Gastroesophageal sphincter (tissue), 4 donors: ENCODE data around the gene NCOA5. TPM values are rescaled to one million over a fixed set of nuclear protein-coding genes. Genes with fewer than 3 reads are reported as not detected.

ENCODE experiments used
- ATAC-seq: fragments of 150-250 bp; one replicate; pipeline ENCODE4 v1.9.1; 2016; ENCODE audit warnings: mild to moderate bottlenecking, moderate library complexity
- H3K27ac ChIP-seq, 4 donors: fragments of 200-600 bp; sonication (generic) in 3 of 4; 1 replicate in 3 of 4; 2 replicates in 1 of 4; pipeline ENCODE4 v1.5.1; 2016 to 2019
- H3K27me3 ChIP-seq: fragments of 200-600 bp; sonication (generic); one replicate; pipeline ENCODE4 v1.5.1; 2019
- H3K36me3 ChIP-seq, 2 donors: fragments of 200-600 bp; sonication (generic); one replicate each; pipeline ENCODE4 v1.5.1; 2019; ENCODE audit warnings: control low read depth in 1 of 2
- H3K4me1 ChIP-seq, 3 donors: fragments of 200-600 bp; sonication (generic); 1 replicate in 2 of 3; 2 replicates in 1 of 3; pipeline ENCODE4 v1.5.1; 2016 to 2019; ENCODE audit warnings: control low read depth in 2 of 3
- H3K4me3 ChIP-seq, 2 donors: fragments of 200-600 bp; sonication (generic); one replicate each; pipeline ENCODE4 v1.5.1; 2019; ENCODE audit warnings: mild to moderate bottlenecking in 1 of 2, moderate library complexity in 1 of 2
- H3K9me3 ChIP-seq, 3 donors: fragments of 200-600 bp; sonication (generic); one replicate each; pipeline ENCODE4 v1.5.1; 2017 to 2019; ENCODE audit warnings: control low read depth in 2 of 3
- EP300 ChIP-seq: sonication (generic); formaldehyde crosslinking; IDR thresholded peaks from one replicate; pipeline ENCODE4 v1.6.1; 2017; ENCODE audit warnings: antibody characterized with exemption, mild to moderate bottlenecking
- POLR2A ChIP-seq, 2 donors: fragments of 450-650 bp; IDR thresholded peaks; one replicate each; pipeline ENCODE4 v1.6.1; 2017; ENCODE audit warnings: antibody characterized with exemption in 2 of 2, mild to moderate bottlenecking in 2 of 2, moderate library complexity in 1 of 2
- POLR2AphosphoS5 ChIP-seq: sonication (generic); formaldehyde crosslinking; IDR thresholded peaks from one replicate; pipeline ENCODE4 v1.6.1; 2017; ENCODE audit warnings: antibody characterized with exemption
- WGBS, 2 donors: methylation state at CpG; one replicate each; pipeline ENCODE4 v1.1.5; 2018; ENCODE audit warnings: low coverage in 1 of 2; 5-methylcytosine and 5-hydroxymethylcytosine counted together
- total RNA-seq, 4 donors: library from RNA; depleted of rRNA; stranded (reverse); fragments of >200 nt; gene quantifications; one replicate each; pipeline ENCODE4 v1.1.0, GENCODE V29; 2016
- TF ChIP-seq, protein P1 (sequence below), 4 experiments: fragments of 200-600 bp in 2 of 4; fragments of 450-650 bp in 2 of 4; sonication (generic) in 1 of 4; IDR thresholded peaks; one replicate each; pipeline ENCODE4 v1.5.1; 2017 to 2019; ENCODE audit warnings: antibody characterized with exemption in 4 of 4, mild to moderate bottlenecking in 2 of 4, moderate library complexity in 2 of 4

Gene NCOA5
- total RNA-seq, 4 donors from 2014 or later: 26.3 to 39.8 (median 30.8) TPM

DNA sequence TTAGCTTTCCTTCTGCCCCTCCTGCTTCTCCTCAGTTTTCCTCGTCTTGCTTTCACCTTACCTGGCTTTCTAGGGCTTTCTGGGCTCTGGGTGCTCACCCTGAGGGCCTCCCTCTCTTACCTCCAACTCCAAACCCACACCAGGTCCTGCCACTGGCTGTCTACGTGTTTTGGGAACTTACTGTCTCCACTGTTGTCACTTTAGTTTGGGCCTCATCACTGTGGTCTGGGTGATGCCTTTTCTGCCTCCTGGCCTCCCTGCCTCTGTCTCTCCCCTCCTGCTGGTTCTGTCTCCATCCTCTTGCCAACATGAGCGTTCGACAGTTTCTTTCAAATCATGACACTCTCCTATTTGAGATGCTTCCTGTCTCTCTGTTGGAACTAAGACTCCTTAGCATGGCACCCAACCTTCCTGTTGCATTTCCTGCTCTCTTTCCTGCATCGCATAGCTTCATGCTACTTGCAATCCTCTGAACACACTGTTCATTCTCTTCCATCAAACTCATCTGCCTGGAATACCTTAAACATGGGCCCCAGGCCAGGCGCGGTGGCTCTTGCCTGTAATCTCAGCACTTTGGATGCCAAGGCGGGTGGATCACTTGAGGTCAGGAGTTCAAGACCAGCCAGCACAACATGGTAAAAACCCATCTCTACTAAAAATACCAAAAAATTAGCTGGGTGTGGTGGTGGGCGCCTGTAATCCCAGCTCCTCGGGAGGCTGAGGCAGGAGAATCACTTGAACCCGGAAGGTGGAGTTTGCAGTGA, 33.9 kb upstream of the NCOA5 start:
- Histone ChIP-seq H3K36me3 (peaks cover 0 to 53% of the 10 kb centered on the region in 2 donors), H3K27ac (no peak overlapping the region), H3K27me3 (peaks cover 3% of the 10 kb centered on the region), H3K9me3 (no peaks in the 10 kb centered on the region), H3K4me1 (peaks cover 0 to 35% (median 13%) of the 10 kb centered on the region in 3 donors), H3K4me3 (no peak overlapping the region)
- ATAC-seq: no peak
- no peak for TF ChIP-seq POLR2AphosphoS5
- TF ChIP-seq, protein P1, sequence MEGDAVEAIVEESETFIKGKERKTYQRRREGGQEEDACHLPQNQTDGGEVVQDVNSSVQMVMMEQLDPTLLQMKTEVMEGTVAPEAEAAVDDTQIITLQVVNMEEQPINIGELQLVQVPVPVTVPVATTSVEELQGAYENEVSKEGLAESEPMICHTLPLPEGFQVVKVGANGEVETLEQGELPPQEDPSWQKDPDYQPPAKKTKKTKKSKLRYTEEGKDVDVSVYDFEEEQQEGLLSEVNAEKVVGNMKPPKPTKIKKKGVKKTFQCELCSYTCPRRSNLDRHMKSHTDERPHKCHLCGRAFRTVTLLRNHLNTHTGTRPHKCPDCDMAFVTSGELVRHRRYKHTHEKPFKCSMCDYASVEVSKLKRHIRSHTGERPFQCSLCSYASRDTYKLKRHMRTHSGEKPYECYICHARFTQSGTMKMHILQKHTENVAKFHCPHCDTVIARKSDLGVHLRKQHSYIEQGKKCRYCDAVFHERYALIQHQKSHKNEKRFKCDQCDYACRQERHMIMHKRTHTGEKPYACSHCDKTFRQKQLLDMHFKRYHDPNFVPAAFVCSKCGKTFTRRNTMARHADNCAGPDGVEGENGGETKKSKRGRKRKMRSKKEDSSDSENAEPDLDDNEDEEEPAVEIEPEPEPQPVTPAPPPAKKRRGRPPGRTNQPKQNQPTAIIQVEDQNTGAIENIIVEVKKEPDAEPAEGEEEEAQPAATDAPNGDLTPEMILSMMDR (IDR thresholded peaks at IDR 0.05): no peak
- WGBS, 2 donors: 80% methylated on average over 1 to 10 of the region's 11 CpGs

DNA sequence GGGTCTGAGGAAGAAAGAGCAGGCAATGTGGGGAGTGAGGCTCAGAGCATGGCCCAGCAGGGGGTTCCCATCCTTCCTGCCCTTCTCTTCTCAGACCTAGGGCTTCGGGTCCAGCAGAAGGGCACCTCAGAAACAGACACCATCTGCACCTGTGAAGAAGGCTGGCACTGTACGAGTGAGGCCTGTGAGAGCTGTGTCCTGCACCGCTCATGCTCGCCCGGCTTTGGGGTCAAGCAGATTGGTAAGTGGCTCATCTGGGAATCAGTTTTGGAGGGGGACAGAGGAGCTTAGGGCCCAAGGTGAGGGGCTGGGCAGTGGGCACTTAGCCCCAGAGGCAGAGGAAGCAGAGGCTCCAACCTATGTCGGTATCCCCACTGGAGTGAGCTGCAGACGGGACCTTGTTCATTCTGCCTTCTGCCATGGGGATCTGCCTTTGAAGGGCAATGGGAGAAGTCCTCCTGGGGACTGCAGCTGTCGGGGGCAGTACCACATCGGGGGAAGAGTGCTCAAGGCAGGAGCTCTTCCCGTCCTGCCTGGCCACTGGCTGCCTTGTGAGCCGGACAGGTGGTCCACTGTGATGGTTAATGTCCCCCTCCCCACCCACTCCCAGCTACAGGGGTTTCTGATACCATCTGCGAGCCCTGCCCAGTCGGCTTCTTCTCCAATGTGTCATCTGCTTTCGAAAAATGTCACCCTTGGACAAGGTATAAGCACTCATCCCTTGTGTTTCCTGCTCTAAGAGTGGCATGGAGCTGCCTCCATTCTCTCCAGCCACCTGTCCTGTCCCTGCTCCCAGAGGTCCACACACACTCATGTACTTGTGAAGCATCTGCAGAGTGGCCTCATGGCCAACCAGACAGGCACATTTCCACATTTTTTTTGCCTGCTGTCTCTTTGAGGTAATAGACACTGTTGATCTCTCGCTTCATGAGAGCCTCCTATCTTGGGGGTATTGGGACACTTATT, 33.0 kb upstream of the NCOA5 start:
- no peak overlapping the region for H3K27ac ChIP-seq
- 69 to 83% methylated on average over 1 to 8 of the region's 15 CpGs for WGBS, 2 donors
- peaks cover 0 to 44% (median 13%) of the 10 kb centered on the region in 3 donors for H3K4me1 ChIP-seq
- H3K36me3 ChIP-seq: peaks cover 0 to 53% of the 10 kb centered on the region in 2 donors
- TF ChIP-seq POLR2A (IDR thresholded peaks at IDR 0.05) (no peak), POLR2AphosphoS5 (no peak), EP300 (no peak)
- TF ChIP-seq, protein P1 (IDR thresholded peaks at IDR 0.05): no peak
- no peaks in the 10 kb centered on the region for H3K27me3 ChIP-seq
- H3K9me3 ChIP-seq: no peaks in the 10 kb centered on the region
- no peak overlapping the region for H3K4me3 ChIP-seq
- ATAC-seq: no peak

DNA sequence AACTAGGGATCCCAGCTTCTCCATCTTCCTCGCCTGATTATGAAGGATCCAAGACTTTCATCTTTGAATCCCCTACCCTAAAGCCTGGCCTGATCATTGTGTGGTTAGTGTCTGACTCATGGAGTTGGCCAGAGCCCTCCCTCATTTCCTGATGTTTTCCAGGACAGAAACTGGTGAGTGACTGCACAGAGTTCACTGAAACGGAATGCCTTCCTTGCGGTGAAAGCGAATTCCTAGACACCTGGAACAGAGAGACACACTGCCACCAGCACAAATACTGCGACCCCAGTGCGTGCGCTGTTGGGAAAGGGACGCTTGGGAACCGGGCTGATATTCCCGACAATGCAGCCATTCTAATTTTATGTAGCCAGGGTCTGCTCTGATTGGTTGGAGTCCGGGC, 32.3 kb upstream of the NCOA5 start:
- 41% methylated on average over 4 of the region's 11 CpGs; no CpG with 5 or more reads in 1 of the 2 donors for whole genome bisulfite sequencing, 2 donors
- peaks cover 0 to 47% of the 10 kb centered on the region in 2 donors for H3K36me3 ChIP-seq
- TF ChIP-seq POLR2A (IDR thresholded peaks at IDR 0.05): no peak
- TF ChIP-seq POLR2AphosphoS5: no peak
- TF ChIP-seq EP300: no peak
- TF ChIP-seq, protein P1 (IDR thresholded peaks at IDR 0.05): no peak
- peak overlapping the region in 2 of 4 donors; percentile 12 to 20 for H3K27ac ChIP-seq
- no peaks in the 10 kb centered on the region for H3K27me3 ChIP-seq
- peaks cover 0 to 51% (median 16%) of the 10 kb centered on the region in 3 donors for H3K4me1 ChIP-seq
- H3K4me3 ChIP-seq: no peak overlapping the region
- H3K9me3 ChIP-seq: no peaks in the 10 kb centered on the region
- ATAC-seq: no peak

DNA sequence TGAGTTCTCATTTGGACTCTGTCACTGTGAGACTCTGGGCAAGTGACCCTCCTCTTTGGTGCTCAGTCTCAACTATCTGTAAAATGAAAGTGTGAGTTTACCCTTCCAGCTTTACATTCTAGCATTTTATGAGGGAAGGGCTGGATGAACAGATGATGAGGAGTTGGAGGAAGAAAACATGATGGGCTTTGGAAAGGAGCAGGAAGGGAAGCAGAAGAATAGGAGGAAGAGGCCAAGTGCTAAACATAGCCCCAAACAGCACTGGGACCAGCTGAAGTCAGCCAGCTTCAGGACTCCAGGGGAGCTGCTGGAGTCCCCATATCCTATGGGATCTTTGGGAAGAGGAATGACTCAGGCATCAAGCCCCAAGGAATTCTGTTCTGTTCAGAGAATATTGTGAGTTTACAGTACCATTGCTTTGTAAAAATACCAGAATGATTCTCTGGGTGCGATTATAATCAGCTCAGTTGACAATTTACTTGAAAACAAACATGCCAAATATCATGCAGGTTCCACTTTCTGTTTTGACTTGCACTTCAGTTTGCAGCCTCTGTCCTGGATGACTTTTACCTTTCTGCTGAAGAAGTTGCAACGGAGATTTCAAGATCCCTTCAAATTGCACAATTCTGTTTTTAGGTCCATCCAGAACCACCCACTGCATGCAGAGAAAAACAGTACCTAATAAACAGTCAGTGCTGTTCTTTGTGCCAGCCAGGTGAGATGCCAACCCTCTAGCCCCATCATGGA, 31.6 kb upstream of the NCOA5 start:
- Histone ChIP-seq H3K27ac (peak overlapping the region in 3 of 4 donors; percentile 11 to 20 (median 19)), H3K27me3 (no peaks in the 10 kb centered on the region), H3K9me3 (no peaks in the 10 kb centered on the region), H3K4me1 (peaks cover 0 to 53% (median 16%) of the 10 kb centered on the region in 3 donors), H3K36me3 (peaks cover 0 to 40% of the 10 kb centered on the region in 2 donors), H3K4me3 (no peak overlapping the region)
- 61 to 80% methylated on average over 2 of the region's 2 CpGs for WGBS, 2 donors
- no peak for TF ChIP-seq EP300
- TF ChIP-seq, protein P1 (IDR thresholded peaks at IDR 0.05): no peak
- no peak for TF ChIP-seq POLR2A (IDR thresholded peaks at IDR 0.05)
- TF ChIP-seq POLR2AphosphoS5: no peak
- no peak for ATAC-seq
